ENCODE data around the gene DPF3. TPM values are rescaled to one million over a fixed set of nuclear protein-coding genes. Genes with fewer than 3 reads are reported as not detected.

Gene DPF3
- total and polyA plus RNA-seq, 11 donors: 13.5 to 53.8 (median 37.0) TPM

- 89 to 93% (median 91%) methylated on average over 4 of the region's 4 CpGs for WGBS, 4 donors
- intact Hi-C loops (cut with DNase I): no loop called here
- no peak overlapping the region for H3K27ac ChIP-seq
These were observed 216.2 kb downstream of the DPF3 start for GRCh38 chr14:72677664-72678063.

GRCh38 chr14:72675126-72675525 lies 218.8 kb downstream of the DPF3 start:
- 67 to 76% (median 73%) methylated on average over 3 of the region's 3 CpGs for WGBS, 4 donors
- peaks cover 0 to 14% (median 8%) of the 10 kb centered on the region in 12 donors for H3K4me1 ChIP-seq
- no peak overlapping the region for H3K4me3 ChIP-seq
- no peak for ATAC-seq
- no peaks in the 10 kb centered on the region for H3K27me3 ChIP-seq
- no peak overlapping the region for H3K27ac ChIP-seq
- H3K9me3 ChIP-seq: no peaks in the 10 kb centered on the region
- TF ChIP-seq POLR2A (IDR thresholded peaks at IDR 0.05): no peak
- no peak for TF ChIP-seq CTCF (IDR thresholded peaks at IDR 0.05)
- intact Hi-C loops (cut with DNase I): no loop called here
- no peak for DNase-seq
- peaks cover 0 to 44% (median 8%) of the 10 kb centered on the region in 9 donors for H3K36me3 ChIP-seq

More at GRCh38 chr14:72677664-72678063, 216.2 kb downstream of the DPF3 start:
- DNase-seq: no peak
- TF ChIP-seq CTCF (IDR thresholded peaks at IDR 0.05) (no peak), POLR2A (IDR thresholded peaks at IDR 0.05) (no peak)
- Histone ChIP-seq H3K4me3 (no peak overlapping the region), H3K27me3 (no peaks in the 10 kb centered on the region), H3K36me3 (peaks cover 0 to 26% (median 0%) of the 10 kb centered on the region in 9 donors), H3K4me1 (peaks cover 0 to 14% (median 8%) of the 10 kb centered on the region in 12 donors), H3K9me3 (no peaks in the 10 kb centered on the region)
- ATAC-seq: no peak

GRCh38 chr14:72673179-72673578 lies 220.7 kb downstream of the DPF3 start:
- no peak for TF ChIP-seq POLR2A (IDR thresholded peaks at IDR 0.05)
- no peak for TF ChIP-seq CTCF (IDR thresholded peaks at IDR 0.05)
- Histone ChIP-seq H3K9me3 (no peaks in the 10 kb centered on the region), H3K4me3 (no peak overlapping the region), H3K27me3 (no peaks in the 10 kb centered on the region), H3K27ac (no peak overlapping the region), H3K4me1 (peaks cover 0 to under 1% (median 0%) of the 10 kb centered on the region in 12 donors), H3K36me3 (peaks cover 0 to 58% (median 8%) of the 10 kb centered on the region in 9 donors)
- ATAC-seq (no peak), DNase-seq (no peak)
- intact Hi-C loops (cut with DNase I): no loop called here

GRCh38 chr14:72666610-72667009 lies 227.3 kb downstream of the DPF3 start:
- TF ChIP-seq CTCF (IDR thresholded peaks at IDR 0.05): no peak
- no peak for TF ChIP-seq POLR2A (IDR thresholded peaks at IDR 0.05)
- H3K4me3 ChIP-seq: no peak overlapping the region
- no peaks in the 10 kb centered on the region for H3K27me3 ChIP-seq
- no peak overlapping the region for H3K27ac ChIP-seq
- no peaks in the 10 kb centered on the region for H3K9me3 ChIP-seq
- peaks cover 0 to 17% (median 4%) of the 10 kb centered on the region in 12 donors for H3K4me1 ChIP-seq
- WGBS, 4 donors: 0 to 30% (median 6%) methylated on average over 1 of the region's 1 CpG
- intact Hi-C loops (cut with DNase I): no loop called here
- ATAC-seq (peak in 2 of 4 donors; percentile 45 to 68), DNase-seq (no peak)
- peaks cover 0 to 38% (median 6%) of the 10 kb centered on the region in 9 donors for H3K36me3 ChIP-seq

All from heart left ventricle (tissue), 16 donors.